MV-4-11 (cell line): ENCODE measurements around the gene CCBE1.
"Not testable (repeated sequence)": the region's sequence is repeated elsewhere in the genome, so short reads cannot be mapped to it uniquely, and the experiment has no call there.

ENCODE experiments used
- DNase-seq: peaks from one replicate; lab custom pipeline; 2025; lab: John Stamatoyannopoulos, UW

CCBE1 gene

GRCh38 chr18:59715445-59715844, 18.2 kb upstream of the CCBE1 start:
- DNase-seq: no peak

GRCh38 chr18:59714096-59714495, 16.9 kb upstream of the CCBE1 start:
- DNase-seq: not testable (repeated sequence)

- DNase-seq: no peak
Measured at GRCh38 chr18:59712311-59712710, 15.1 kb upstream of the CCBE1 start.

- no peak for DNase-seq
Measured at GRCh38 chr18:59708988-59709387, 11.8 kb upstream of the CCBE1 start.

- no peak for DNase-seq
Measured at GRCh38 chr18:59707306-59707705, 10.1 kb upstream of the CCBE1 start.

- DNase-seq: no peak
Measured at GRCh38 chr18:59706499-59706898, 9.3 kb upstream of the CCBE1 start.

- DNase-seq: no peak
Measured at GRCh38 chr18:59705145-59705544, 7.9 kb upstream of the CCBE1 start.

GRCh38 chr18:59704146-59704545, 6.9 kb upstream of the CCBE1 start:
- DNase-seq: no peak

GRCh38 chr18:59701272-59701671, 4.0 kb upstream of the CCBE1 start:
- no peak for DNase-seq

GRCh38 chr18:59700535-59700967, 3.3 kb upstream of the CCBE1 start:
- no peak for DNase-seq

- DNase-seq: no peak
Measured at GRCh38 chr18:59699750-59700534, 2.7 kb upstream of the CCBE1 start.

GRCh38 chr18:59699061-59699460, 1.8 kb upstream of the CCBE1 start:
- no peak for DNase-seq

- no peak for DNase-seq
Measured at GRCh38 chr18:59696311-59697235, 650 bp downstream of the CCBE1 start.

GRCh38 chr18:59695551-59695950, 1.7 kb downstream of the CCBE1 start:
- no peak for DNase-seq

- DNase-seq: no peak
Measured at GRCh38 chr18:59694824-59695223, 2.4 kb downstream of the CCBE1 start.

- no peak for DNase-seq
Measured at GRCh38 chr18:59691996-59692395, 5.2 kb downstream of the CCBE1 start.

- no peak for DNase-seq
Measured at GRCh38 chr18:59690996-59691395, 6.2 kb downstream of the CCBE1 start.

- no peak for DNase-seq
Measured at GRCh38 chr18:59690186-59690982, 6.8 kb downstream of the CCBE1 start.

GRCh38 chr18:59689756-59690155, 7.5 kb downstream of the CCBE1 start:
- DNase-seq: no peak

- no peak for DNase-seq
Measured at GRCh38 chr18:59686260-59686659, 11.0 kb downstream of the CCBE1 start.

- DNase-seq: no peak
Measured at GRCh38 chr18:59685501-59685900, 11.7 kb downstream of the CCBE1 start.

GRCh38 chr18:59684777-59685176, 12.4 kb downstream of the CCBE1 start:
- DNase-seq: no peak
